Measurements from ENCODE around the gene LTBP1. TPM values are rescaled to one million over a fixed set of nuclear protein-coding genes. Genes with fewer than 3 reads are reported as not detected.

The LTBP1 gene
- total and polyA plus RNA-seq, 10 of the 15 experiments (the other 5 are each of a cell fraction or from before 2014, with no cell fraction given), result 0.01 to 0.28 (median 0.12) TPM; not detected in 2

DNA sequence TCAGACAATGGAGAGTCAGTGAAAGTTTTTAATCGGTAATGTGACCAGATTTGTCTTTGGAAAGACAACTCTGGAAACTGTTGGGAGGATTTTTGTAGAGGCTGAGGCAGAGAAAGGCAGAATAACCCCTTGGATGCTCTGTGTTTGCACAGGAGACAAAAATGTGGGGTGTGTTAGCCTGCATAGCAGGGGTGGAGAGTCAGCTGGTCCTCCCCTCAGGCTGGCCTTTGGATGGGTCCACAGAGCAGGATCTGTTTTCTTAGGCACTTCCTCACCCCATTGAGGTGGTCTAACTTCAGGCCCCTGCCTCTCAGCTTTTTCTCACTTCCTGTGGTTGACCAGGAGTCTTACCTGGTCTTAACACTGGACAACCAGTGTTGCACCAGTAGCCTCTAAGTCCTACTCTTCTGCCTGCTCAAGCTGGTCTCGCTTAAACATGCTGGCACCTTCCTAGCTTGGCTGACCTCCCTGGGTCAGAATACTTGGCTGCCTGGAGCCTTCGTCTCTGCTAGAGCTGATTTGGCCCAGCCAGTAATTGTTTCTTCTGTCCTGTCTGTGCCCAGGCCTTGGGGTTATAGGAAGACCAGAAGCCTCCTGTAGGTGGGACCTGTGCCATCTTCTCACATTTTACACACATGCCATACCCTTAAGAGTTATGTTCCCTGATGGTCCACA, 269.9 kb downstream of the LTBP1 start:
- WGBS (ENCODE audit: insufficient coverage, insufficient replicate concordance, low lambda C conversion rate, missing lambda C conversion rate), result 44% methylated on average over 3 of the region's 3 CpGs
- H4K20me1 ChIP-seq (ENCODE audit: control insufficient read depth, insufficient read depth), result no peaks in the 10 kb centered on the region
- ATAC-seq (no peak), FAIRE-seq (no peak), DNase-seq (ENCODE audit: low read depth, low spot score) (no peak)
- H3K4me1 ChIP-seq (ENCODE audit: control insufficient read depth, insufficient read depth, low read length), result no peaks in the 10 kb centered on the region
- no peak overlapping the region for H3K4me2 ChIP-seq (ENCODE audit: control insufficient read depth, insufficient read depth)
- H3K9me3 ChIP-seq (replicated peaks; ENCODE audit: control insufficient read depth, insufficient read depth, low read length), result no peaks in the 10 kb centered on the region
- ChIA-PET POLR2A (interaction anchor here (0.5 kb wide), 1 partner anchor 164 kb away, joined by 4 read pairs; no protein-coding TSS in a partner anchor), SMC1A (ENCODE audit: uncharacterized antibody, unreplicated experiment) (no interaction called here), CTCF (no interaction called here), RAD21 (ENCODE audit: unreplicated experiment) (no interaction called here)
- no peaks in the 10 kb centered on the region for H3K79me2 ChIP-seq (ENCODE audit: control insufficient read depth, insufficient read depth, low read length)
- H2AFZ ChIP-seq (ENCODE audit: control insufficient read depth, low read depth, low read length), result no peak overlapping the region
- intact Hi-C loops (cut with micrococcal nuclease; ENCODE audit: unreplicated experiment) (no loop called here), in situ Hi-C loops (cut with MboI) (no loop called here)
- no peak overlapping the region for H3K9ac ChIP-seq (ENCODE audit: control insufficient read depth, insufficient read depth, low read length)
- H3K36me3 ChIP-seq (ENCODE audit: control insufficient read depth in 2 of 2, insufficient read depth in 2 of 2, low read length in 1 of 2), result no peaks in the 10 kb centered on the region
- H3K27ac ChIP-seq (ENCODE audit: control insufficient read depth, insufficient read depth), result no peak overlapping the region
- H3K27me3 ChIP-seq (replicated peaks in 1 of 2; ENCODE audit: control insufficient read depth in 2 of 2, insufficient read depth in 2 of 2, low read length in 1 of 2), result peaks cover 0 to 6% of the 10 kb centered on the region in 2 experiments; a peak in 3 of 4 replicates
- no peak overlapping the region for H3K4me3 ChIP-seq
- BruUV-seq (replicated peaks), result no TSS peak
- TF ChIP-seq SIX5 (IDR thresholded peaks at IDR 0.05; ENCODE audit: low read depth, low read length, severe bottlenecking) (no peak), ZSCAN29 (IDR thresholded peaks at IDR 0.05) (no peak), CHD2 (IDR thresholded peaks at IDR 0.05; ENCODE audit: borderline replicate concordance, low read depth, low read length) (no peak), EP300 (IDR thresholded peaks at IDR 0.05; ENCODE audit: borderline replicate concordance in 1 of 2, control insufficient read depth in 1 of 2, low read depth in 2 of 2, low read length in 2 of 2) (no peak), RBBP5 (conservative IDR thresholded peaks at IDR 0.05) (no peak), MTA3 (IDR thresholded peaks at IDR 0.05; ENCODE audit: borderline replicate concordance, low read length) (no peak), BCL11A (IDR thresholded peaks at IDR 0.05; ENCODE audit: low read depth, low read length) (no peak), ZNF622 (IDR thresholded peaks at IDR 0.05) (no peak), FOXK2 (IDR thresholded peaks at IDR 0.05) (no peak), SUZ12 (IDR thresholded peaks at IDR 0.05; ENCODE audit: unreplicated experiment) (no peak), MYC (IDR thresholded peaks at IDR 0.05; ENCODE audit: insufficient read depth, insufficient read length, insufficient replicate concordance, low read length, severe bottlenecking) (no peak), TCF3 (IDR thresholded peaks at IDR 0.05; ENCODE audit: borderline replicate concordance, insufficient read depth, low read depth, low read length) (no peak), SIN3A (IDR thresholded peaks at IDR 0.05; ENCODE audit: low read depth, low read length) (no peak), NFXL1 (IDR thresholded peaks at IDR 0.05; ENCODE audit: borderline replicate concordance) (no peak), ZBTB40 (IDR thresholded peaks at IDR 0.05; ENCODE audit: borderline replicate concordance) (no peak), HCFC1 (IDR thresholded peaks at IDR 0.05; ENCODE audit: low read length) (no peak)
- TF ChIP-seq, protein P1, sequence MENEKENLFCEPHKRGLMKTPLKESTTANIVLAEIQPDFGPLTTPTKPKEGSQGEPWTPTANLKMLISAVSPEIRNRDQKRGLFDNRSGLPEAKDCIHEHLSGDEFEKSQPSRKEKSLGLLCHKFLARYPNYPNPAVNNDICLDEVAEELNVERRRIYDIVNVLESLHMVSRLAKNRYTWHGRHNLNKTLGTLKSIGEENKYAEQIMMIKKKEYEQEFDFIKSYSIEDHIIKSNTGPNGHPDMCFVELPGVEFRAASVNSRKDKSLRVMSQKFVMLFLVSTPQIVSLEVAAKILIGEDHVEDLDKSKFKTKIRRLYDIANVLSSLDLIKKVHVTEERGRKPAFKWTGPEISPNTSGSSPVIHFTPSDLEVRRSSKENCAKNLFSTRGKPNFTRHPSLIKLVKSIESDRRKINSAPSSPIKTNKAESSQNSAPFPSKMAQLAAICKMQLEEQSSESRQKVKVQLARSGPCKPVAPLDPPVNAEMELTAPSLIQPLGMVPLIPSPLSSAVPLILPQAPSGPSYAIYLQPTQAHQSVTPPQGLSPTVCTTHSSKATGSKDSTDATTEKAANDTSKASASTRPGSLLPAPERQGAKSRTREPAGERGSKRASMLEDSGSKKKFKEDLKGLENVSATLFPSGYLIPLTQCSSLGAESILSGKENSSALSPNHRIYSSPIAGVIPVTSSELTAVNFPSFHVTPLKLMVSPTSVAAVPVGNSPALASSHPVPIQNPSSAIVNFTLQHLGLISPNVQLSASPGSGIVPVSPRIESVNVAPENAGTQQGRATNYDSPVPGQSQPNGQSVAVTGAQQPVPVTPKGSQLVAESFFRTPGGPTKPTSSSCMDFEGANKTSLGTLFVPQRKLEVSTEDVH (IDR thresholded peaks at IDR 0.05; ENCODE audit: low read depth, partially characterized antibody), result no peak

Data from GM12878 (cell line).